GM19463 (cell line): ENCODE measurements around the gene CDCP2.

ENCODE experiments used
- ATAC-seq: cut with Tn5 transposase; IDR thresholded peaks from one replicate; pipeline ENCODE4 v1.9.1; 2021; ENCODE audit warnings: mild to moderate bottlenecking, moderate library complexity; ENCODE audit not compliant: unreplicated experiment

The CDCP2 gene

GRCh38 chr1:54152696-54153095 is at the start of gene CDCP2:
CDCP2 (minus strand) TSS chr1:54153000; CDS start chr1:54152922, 78 bp downstream.
- no peak for ATAC-seq

GRCh38 chr1:54200519-54200997 is 47.8 kb upstream of the CDCP2 start:
- ATAC-seq: no peak

- ATAC-seq: peak; percentile 97
Observed at GRCh38 chr1:54199765-54200518, 47.1 kb upstream of the CDCP2 start, which contains the start of the genes CYB5RL and MRPL37. CYB5RL (minus strand) TSS chr1:54200030; CDS start chr1:54195616, 4,414 bp downstream. MRPL37 (plus strand) TSS chr1:54200167; CDS start chr1:54200244, 77 bp downstream.

- ATAC-seq: no peak
Observed at GRCh38 chr1:54199151-54199764, 46.5 kb upstream of the CDCP2 start.

GRCh38 chr1:54193453-54193852 is 40.7 kb upstream of the CDCP2 start:
- ATAC-seq: no peak

- no peak for ATAC-seq
Observed at GRCh38 chr1:54191525-54191924, 38.7 kb upstream of the CDCP2 start.

- ATAC-seq: no peak
Observed at GRCh38 chr1:54190526-54190925, 37.7 kb upstream of the CDCP2 start.

- no peak for ATAC-seq
Observed at GRCh38 chr1:54188291-54188690, 35.5 kb upstream of the CDCP2 start.

GRCh38 chr1:54186056-54186455 is 33.3 kb upstream of the CDCP2 start:
- no peak for ATAC-seq

GRCh38 chr1:54180701-54181360 is 28.0 kb upstream of the CDCP2 start:
- no peak for ATAC-seq

GRCh38 chr1:54178296-54179070 is 25.7 kb upstream of the CDCP2 start:
- no peak for ATAC-seq

- ATAC-seq: no peak
Observed at GRCh38 chr1:54177726-54178125, 24.9 kb upstream of the CDCP2 start.

- ATAC-seq: no peak
Observed at GRCh38 chr1:54176621-54177327, 24.0 kb upstream of the CDCP2 start.

GRCh38 chr1:54174106-54174505 is 21.3 kb upstream of the CDCP2 start:
- ATAC-seq: no peak

GRCh38 chr1:54173681-54174080 is 20.9 kb upstream of the CDCP2 start:
- no peak for ATAC-seq

- no peak for ATAC-seq
Observed at GRCh38 chr1:54172614-54173599, 20.1 kb upstream of the CDCP2 start.

- no peak for ATAC-seq
Observed at GRCh38 chr1:54171606-54172005, 18.8 kb upstream of the CDCP2 start.

- ATAC-seq: no peak
Observed at GRCh38 chr1:54171016-54171415, 18.2 kb upstream of the CDCP2 start.

- no peak for ATAC-seq
Observed at GRCh38 chr1:54169068-54169467, 16.3 kb upstream of the CDCP2 start.
